GM19239 (cell line): ENCODE results near the gene SLC39A6.
"Not testable (repeated sequence)": the region's sequence is repeated elsewhere in the genome, so short reads cannot be mapped to it uniquely, and the experiment has no call there.

Experiments used
- DNase-seq: peaks from one replicate; pipeline ENCODE4 v3.0.0; 2011; ENCODE audit warnings: low spot score; ENCODE audit not compliant: insufficient read length
- FAIRE-seq: peaks from 2 replicates; lab custom pipeline; 2011; peaks lifted over from hg19 to GRCh38; lab: Jason Lieb, UNC

Gene SLC39A6

DNA sequence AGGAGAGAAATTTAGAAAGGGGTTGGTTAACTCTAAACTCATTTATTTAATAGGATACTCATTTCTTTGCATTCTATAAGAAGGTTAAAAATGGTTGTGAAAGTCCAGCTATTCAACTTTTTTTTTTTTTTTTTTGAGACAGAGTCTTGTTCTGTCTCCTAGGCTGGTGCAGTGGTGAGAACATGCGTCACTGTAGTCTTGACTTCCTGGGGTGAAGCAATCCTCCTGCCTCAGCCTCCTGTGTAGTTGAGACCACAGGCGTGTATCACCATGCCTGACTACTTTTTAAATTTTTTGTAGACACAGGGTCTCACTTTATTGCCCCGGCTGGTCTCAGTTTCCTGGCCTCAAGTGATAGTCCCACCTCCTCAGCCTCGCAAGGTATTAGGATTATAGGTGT, 12.4 kb upstream of the SLC39A6 start:
- DNase-seq (no peak), FAIRE-seq (no peak)

DNA sequence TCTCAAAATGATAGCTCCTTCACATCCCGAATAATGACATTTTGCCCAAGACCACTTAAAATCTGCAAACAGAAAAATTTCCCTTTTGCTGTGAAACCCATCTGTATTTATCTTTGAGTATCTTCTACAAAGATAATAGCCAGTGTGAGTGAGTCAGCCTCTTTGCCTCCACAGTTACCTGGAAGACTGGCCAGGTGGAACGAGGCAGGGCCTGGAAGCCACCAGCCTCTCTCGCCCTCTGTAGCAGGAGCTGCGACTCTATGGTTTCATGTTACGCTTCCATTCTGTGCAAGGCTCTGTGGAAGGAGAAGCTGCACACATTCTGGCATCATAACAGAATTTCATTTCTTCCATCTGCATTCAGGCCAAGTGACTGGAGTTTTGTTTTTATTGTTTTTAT, 10.1 kb upstream of the SLC39A6 start:
- FAIRE-seq (no peak), DNase-seq (no peak)

DNA sequence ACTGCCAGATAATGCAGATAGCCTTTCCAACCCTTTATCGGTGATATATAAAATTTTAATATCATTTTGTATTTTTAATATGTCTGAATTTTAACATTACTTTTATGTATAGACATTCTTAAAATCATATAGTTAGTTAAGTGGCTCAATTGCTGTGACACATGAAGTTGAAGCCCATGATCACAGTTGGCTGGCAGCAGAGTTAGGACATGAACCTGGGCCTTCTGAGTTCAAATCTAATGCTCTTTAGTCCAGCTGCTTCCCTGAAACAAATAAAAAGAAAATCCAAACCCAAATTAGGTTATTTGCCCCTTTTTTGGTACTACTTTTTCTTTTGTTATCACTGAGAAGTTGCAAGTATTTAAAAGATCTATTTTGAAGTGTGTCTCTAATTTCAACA, 6.1 kb upstream of the SLC39A6 start:
- FAIRE-seq (no peak), DNase-seq (no peak)

DNA sequence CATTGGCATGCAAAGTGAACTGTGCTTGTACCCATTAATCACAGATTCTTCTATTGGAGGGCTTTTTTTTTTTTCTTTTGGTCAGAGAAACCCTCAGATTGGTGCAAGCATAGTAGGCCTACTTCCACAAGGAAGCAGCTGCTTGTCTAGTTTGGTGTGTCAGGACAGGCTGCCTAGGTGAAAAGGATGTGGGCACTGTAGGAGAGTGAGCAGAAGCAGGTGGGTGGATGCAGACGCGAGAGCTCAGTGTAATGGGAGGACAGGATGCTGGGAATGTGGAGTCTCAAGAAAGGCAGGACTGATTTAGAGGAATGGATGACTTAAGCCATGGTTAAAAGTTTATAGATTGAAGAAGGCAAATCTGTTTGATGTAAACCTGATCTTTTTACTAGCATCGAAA, 3.6 kb upstream of the SLC39A6 start:
- FAIRE-seq, result no peak
- DNase-seq, result no peak

DNA sequence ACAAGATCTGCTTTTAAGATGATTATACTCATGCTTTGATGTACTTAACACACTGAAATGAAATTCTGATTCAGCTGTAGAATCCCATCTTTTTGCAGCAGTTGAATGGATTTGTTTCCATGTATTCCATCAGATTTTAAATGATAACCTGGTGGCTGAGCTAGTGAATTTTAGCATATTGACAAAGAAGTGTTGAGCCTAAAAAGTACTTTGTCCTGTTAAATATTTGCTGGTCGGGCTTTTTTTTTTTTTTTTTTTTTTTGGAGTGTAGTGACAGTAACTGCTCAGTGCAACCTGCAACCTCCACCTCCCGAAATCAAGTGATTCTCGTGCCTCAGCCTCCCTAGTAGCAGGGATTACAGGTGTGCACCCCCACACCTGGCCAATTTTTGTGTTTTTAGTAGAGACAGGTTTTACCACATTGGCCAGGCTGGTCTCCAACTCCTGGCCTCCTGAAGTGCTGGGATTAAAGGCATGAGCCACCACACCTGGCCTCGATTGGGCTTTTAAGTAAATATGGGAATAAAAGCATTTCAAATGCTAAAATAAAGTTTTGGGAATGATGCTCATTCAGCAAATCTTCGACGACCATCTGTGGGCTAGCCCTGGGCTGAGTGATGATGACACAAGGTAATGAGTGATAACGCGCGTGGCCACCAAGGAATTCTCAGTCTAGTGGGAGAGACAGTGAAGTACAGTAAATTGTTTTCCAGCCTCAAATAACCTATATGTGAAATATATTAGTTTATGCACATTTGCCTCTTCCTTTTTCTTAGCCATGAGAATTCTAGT, 2.7 kb upstream of the SLC39A6 start:
- DNase-seq (no peak), FAIRE-seq (no peak)

DNA sequence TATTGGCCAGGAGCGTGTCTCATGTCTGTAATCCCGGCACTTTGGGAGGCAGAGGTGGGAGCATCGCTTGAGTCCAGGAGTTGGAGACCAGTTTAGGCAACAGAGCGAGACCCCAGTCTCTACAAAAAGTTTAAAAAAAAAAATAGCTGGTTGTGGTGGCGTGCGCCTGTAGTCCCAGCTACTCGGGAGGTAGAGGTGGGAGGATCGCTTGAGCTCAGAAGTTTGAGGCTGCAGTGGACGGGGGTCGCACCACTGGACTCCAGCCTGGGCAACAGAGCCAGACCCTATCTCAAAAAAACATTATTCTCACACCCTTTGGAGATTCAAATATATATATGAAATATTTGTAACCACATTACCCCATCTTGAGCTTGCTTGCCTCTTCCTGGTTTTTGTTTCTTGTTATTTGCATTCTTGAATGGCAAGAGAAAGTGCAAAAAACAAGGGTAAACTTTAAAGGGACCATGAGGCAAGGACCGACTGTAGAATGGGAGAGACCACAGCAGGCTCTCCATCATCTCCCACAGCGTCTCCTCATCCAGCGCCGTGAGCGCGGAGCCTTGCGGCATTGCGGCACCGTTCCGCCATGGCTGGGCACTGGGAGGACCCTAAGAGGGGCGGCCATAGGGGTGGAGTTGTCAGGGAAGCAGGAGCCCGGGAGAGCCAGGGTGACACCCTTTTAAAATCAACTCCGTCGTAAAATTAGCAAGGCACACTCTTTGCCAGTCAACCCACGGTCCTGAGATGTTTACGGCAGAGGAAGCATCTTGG, 1.9 kb upstream of the SLC39A6 start:
- FAIRE-seq, result no peak
- DNase-seq, result no peak

DNA sequence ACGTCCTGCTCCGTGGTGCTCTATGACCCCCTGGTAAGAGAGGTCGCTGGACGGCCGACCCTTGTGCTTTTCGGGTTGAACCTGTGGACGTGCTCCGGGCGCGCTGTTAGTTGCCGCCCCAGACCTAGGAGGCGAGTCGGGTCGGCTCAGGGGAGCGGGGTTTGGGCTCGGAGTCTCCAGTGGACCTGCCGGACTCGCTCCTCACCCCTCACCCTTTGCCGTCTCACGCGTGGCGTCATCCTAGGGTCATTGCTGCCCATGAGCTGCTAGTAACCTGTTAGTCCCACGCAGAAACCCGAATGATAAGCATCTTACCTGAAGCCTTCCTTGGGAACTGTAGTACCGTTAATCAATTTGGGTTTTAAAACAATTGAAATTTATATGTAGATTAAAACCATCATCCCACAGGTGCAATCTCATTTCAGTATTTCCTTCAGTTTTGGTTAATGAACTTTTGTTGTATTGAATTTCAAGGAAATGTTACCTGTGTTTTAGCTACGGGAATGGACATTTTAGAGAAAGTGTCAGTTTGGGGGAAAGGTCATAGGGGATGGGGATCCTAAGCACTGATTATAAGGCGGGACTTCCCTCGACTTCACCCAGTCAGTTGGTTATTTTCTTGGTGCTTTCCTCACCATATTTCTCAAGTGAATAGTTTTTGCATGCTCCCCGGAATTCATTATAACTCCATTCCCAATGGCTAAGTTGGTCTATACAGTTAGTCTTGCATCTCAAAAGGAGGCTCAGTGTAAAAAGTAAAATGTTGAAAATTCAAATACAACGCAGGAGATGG, 1.1 kb upstream of the SLC39A6 start:
- DNase-seq, result no peak
- FAIRE-seq, result no peak

DNA sequence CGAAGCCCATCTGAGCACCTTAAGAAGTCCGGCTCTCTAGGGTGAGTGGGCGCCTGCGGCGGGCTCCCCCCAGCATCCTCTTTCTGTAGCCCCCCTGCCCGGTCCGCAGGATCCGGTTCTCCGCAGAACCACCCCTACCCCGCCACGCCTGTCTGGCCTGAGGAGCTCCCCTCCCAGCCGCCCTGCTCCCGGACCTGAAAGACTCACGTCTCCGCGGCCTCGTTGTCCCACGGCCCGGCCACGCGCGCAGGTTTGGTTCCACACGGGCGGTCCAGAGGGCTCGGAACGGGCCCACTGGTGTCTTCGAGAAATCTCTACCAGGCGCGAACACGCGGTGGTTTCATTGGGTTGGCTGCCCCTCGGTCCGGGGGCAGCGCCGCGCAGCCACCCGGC, 237 bp downstream of the SLC39A6 start:
- DNase-seq (no peak), FAIRE-seq (no peak)

DNA sequence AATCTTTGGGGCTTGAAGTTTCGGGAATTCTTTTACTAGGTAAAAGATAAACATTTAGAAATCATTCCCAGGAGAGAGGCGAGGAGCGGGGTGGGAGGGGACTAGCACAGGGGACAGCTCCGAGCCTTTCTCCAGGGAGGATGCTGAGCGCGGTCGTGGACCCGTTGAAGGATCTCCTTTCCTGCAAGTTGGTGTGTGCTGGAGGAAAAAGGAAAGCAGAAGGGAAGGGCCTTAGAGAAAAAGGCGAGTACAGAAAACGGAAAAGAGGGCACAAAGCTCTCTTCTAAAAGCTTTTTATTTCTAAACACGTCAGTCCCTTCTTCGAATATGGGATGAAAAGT, 640 bp downstream of the SLC39A6 start:
- FAIRE-seq, result no peak
- no peak for DNase-seq

DNA sequence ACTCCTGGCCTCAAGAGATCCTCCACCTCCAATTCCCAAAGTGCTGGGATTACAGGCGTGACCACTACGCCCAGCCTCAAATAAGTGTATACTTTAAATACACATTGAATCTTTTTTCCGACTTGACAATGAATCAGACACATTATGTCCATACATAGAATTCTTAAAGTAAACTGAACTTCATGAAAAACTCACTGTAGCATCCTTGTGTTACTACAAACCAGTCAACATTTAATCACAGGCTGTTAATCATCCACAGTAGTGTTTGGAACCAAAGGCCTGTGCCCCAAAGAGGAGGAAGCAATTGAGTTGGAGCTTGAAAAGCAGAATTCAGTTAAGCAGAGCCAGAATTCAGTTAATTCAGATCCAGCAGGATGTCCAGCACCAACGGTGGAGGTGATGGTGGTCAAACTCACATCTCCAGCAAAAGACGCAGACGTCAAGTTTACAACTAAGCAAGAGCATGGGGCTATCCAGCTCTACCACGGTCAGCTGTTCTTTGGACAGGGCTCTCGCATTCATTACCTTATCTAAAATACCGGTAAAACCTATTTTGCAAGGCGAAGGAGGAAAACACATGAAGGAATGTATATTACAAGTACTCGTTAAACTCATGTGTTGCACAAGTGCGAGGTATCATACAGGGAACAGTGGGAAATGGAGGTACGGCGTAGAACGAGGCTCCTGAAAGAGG, 1.2 kb downstream of the SLC39A6 start:
- FAIRE-seq (no peak), DNase-seq (no peak)

DNA sequence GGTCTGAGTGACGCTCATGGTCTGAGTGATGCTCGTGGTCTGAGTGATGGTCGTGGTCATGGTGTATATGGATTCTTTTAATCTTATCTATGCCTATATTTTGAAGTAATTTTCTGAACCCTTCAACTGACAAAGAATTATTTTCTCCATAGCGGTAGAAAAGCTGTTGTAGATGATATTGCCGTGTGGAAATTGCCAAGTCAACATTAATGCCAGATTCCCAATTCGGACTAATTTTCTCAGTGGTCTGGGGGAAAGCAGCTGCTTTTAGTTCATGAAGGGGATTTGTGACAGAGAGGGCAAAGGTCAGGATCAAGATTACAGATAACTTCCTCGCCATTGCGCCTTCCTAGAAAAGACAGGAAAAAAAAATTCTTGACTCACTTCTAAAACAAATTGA, 2.5 kb downstream of the SLC39A6 start:
- FAIRE-seq (no peak), DNase-seq (no peak)

DNA sequence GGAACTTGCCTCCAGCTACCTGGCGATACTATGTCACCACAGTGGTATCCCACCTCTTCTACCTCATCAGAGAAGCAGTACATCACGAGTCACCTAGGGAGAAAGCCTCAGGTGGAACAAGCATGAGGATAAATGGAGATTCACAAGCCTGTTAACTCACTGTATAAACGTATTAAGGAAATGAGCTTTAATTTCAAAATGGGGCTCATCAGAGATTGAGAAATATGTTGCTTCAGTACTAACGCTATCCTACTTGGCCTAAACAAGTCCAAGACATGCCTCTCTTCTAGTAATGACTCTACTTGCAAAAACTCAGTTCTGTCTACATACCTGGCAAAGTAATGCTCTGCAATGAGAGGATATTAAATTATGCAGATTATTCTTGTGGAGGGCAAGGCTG, 4.3 kb downstream of the SLC39A6 start:
- DNase-seq (no peak), FAIRE-seq (no peak)

DNA sequence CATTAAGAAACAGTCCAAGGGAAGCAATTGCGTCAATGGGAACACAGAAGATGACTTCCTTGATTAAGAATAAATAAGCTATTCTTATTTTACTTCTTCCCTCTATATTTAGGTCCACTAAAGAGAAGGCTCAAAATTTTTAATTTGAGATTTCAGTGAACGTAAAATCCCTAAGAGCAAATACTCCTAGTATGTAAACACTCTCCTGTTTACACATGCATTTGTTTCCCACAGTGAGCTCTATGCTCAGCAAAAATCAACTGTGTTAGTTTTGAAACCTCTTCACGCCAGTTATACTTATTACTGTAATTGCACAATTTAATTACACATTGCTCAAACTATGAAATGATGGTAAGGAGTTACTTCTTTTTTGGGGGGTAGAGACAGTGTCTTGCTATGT, 8.8 kb downstream of the SLC39A6 start:
- DNase-seq, result no peak
- FAIRE-seq, result no peak

DNA sequence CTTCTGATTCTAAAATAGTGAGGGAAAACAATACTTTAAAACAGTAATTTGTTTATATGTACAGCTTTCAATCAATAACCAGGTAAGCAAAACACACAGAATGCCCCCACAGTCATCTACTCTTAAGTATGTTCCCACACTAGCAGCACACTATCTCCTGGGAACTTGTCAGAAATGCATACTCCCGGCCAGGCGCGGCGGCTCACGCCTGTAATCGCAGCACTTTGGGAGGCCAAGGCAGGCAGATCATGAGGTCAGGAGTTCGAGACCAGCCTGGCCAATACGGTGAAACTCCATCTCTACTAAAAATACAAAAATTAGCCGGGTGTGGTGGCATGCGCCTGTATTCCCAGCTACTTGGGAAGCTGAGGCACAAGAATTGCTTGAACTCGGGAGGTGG, 12.4 kb downstream of the SLC39A6 start:
- not testable (repeated sequence) for DNase-seq, FAIRE-seq

DNA sequence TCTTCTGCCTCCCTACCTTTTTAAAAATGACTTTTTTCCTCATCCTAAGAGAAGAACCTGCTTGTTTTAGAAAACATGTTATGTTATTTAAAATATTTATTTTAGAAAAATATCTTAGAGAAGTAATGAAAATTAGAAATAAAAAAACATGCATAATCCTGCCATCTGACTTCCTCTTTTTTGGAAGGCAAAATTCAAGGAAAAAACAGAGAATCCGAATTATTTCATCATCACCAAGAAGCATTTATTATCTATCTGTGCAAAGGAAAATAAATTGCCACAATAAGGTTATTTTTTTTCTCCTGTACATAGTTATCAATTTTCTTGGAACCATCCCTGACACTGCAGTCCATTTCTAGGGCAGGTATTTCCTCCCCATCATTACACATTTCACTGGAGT, 14.4 kb downstream of the SLC39A6 start:
- FAIRE-seq (no peak), DNase-seq (no peak)

DNA sequence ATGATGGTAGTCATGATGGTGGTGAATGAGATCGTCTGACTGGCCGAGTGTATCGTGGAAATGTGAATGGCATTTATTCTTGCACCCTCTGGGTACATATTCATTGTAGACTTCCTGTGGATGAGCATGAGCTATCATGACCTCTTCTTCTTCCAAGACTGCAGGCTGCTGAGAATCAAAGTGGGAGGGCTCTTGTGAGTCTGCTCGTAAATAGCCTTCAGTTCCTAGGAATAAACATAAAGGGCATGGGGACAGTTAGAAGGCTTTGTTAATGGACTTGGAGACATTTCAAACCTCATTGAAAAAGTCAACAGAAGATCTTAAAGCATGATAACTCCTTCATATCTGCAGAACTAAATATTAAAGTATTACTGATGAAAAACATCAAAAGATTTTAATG, 14.9 kb downstream of the SLC39A6 start:
- DNase-seq, result no peak
- FAIRE-seq, result no peak

DNA sequence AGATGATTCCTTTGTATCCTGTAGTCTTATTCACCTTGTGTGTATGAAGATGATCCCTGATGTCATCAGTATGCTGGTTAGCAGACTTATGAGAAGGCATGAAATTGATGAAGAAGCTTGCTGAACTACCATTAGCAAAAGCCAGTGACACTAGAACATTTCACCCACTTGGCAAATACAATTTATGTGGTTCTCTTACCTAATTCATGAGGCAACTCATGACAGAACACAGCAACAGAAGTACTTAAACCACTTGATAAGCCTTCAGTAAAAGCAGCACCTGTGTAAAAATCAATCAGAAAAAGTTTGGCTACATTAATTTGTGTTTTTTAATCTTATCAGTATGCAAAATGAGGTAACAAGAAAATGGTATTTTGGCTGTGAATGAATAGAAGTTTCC, 16.8 kb downstream of the SLC39A6 start:
- DNase-seq, result no peak
- FAIRE-seq, result no peak

DNA sequence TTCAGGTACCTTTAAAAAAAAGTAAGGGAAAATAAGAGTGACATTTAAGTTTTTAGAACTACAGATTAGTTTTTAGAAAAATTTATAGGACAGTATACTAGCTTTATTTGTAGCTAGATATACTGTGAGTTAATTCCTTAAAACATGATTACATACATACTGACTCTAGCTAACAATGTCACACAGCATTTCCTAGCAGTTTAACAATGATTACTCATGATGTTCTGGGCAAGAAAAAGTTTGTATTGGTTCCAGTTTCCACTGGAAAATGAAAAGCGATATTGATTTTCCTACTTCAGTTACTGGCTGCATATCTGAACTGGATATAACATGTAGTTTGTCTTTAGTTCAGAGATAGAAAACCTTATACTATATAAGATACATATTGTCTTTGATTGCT, 19.4 kb downstream of the SLC39A6 start:
- no peak for FAIRE-seq

DNA sequence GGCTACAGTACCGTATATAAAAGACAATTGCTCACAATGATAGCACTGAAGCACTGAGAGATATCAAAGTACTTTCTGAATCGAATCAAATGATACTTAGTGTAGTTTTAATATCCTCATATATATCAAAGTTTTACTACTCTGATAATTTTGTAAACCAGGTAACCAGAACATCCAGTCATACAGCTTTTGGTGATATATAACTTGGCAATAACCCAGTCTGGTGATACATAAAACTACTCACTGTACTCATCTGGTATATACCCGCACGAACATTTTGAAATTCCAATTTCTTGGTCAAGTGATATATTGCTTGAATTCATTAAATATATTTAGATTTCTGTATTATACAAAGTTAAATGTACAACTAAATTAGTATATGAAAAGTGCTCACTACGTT, 20.5 kb downstream of the SLC39A6 start:
- FAIRE-seq (no peak), DNase-seq (no peak)

More for the DNA sequence above, 19.4 kb downstream of the SLC39A6 start:
- DNase-seq, result no peak

DNA sequence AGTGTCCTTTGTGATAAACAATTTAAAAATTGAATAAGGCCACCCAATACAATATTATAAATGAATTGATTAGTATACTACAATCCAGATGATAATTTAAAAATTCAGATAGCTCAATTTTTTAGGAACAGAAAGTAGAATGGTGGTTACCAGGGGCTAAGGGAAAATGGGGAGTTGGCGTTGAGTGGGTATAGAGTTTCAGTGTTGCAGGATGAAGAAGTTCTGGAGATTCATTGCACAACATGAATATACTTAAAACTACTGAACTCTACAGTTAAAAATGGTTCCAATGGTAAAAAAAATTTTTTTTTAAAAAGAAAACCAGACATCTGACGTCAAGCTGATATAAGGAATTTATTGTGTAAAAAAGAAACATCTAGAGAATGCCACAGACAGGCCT, 20.9 kb downstream of the SLC39A6 start:
- FAIRE-seq, result no peak
- DNase-seq, result no peak

DNA sequence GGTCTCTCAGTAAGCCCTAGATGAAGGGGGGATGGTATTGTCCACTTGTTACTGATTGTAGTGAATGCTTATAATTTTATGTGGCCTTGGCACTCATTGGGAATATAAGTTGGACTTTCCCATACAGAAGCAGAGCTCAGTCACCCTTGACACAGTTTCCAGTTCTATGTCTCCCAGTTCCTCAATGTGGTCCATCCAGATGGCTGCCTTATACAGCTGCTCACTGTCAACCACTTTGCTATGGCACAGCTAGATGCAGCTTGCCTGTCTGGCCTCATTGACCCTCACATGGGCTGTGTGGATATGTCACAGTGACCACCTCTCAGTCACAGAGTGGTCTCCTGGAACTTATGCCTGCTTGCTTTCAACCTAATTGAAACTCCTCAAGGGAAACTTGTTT, 21.7 kb downstream of the SLC39A6 start:
- FAIRE-seq, result no peak
- DNase-seq, result no peak
